B cell (primary cell): ENCODE results near the gene KLHL18.

Source experiments
- EZH2 ChIP-seq: IDR thresholded peaks from 2 replicates; pipeline ENCODE4 v1.6.1; 2012; ENCODE audit warnings: borderline replicate concordance, low read depth, mild to moderate bottlenecking, moderate library complexity, low read length; ENCODE audit not compliant: insufficient read depth, poor library complexity, severe bottlenecking
- TF ChIP-seq, protein P1 (sequence below): fragments of 200-600 bp; IDR thresholded peaks from one replicate; pipeline ENCODE4 v1.8.0; 2022; ENCODE audit warnings: antibody characterized with exemption, mild to moderate bottlenecking

DNA sequence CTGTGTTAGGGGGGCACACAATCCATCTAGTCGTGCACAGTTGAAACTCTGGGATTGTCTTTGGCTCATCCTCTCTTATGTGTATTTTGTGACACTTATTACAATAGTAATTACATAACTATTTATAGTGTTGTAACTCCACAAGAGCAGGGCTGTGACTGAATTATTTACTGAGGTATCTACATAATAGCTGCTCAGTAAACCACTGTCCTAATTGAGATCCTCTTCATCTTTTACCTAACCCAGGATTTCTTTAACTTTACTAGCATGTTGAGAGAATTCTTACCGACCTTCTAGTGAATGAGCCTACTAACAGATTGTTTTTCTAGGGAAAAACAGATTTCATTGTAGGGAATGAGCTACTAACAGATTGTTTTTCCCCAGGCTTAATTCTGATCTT lies 11.1 kb downstream of the KLHL18 start:
- TF ChIP-seq, protein P1, sequence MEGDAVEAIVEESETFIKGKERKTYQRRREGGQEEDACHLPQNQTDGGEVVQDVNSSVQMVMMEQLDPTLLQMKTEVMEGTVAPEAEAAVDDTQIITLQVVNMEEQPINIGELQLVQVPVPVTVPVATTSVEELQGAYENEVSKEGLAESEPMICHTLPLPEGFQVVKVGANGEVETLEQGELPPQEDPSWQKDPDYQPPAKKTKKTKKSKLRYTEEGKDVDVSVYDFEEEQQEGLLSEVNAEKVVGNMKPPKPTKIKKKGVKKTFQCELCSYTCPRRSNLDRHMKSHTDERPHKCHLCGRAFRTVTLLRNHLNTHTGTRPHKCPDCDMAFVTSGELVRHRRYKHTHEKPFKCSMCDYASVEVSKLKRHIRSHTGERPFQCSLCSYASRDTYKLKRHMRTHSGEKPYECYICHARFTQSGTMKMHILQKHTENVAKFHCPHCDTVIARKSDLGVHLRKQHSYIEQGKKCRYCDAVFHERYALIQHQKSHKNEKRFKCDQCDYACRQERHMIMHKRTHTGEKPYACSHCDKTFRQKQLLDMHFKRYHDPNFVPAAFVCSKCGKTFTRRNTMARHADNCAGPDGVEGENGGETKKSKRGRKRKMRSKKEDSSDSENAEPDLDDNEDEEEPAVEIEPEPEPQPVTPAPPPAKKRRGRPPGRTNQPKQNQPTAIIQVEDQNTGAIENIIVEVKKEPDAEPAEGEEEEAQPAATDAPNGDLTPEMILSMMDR, result no peak
- no peak for TF ChIP-seq EZH2
